ENCODE data around the gene GCH1.
A peak's percentile ranks its signal among the peaks of the same experiment; 100 is the strongest.

GRCh38 chr14:54837508-54838149, 65.0 kb downstream of the GCH1 start:
- TF ChIP-seq POLR2A (IDR thresholded peaks at IDR 0.05) (peak; percentile 53), CTCF (IDR thresholded peaks at IDR 0.05) (no peak)

Measured in right lobe of liver (tissue), 4 donors.